Endothelial cell of umbilical vein (primary cell): Measurements from ENCODE around the gene HDAC4. TPM values are rescaled to one million over a fixed set of nuclear protein-coding genes. Genes with fewer than 3 reads are reported as not detected.

Experiments
- BruUV-seq: library from RNA; stranded (reverse); fragments of 400-500 nt; replicated peaks from 2 replicates; lab custom pipeline; 2021; lab: Mats Ljungman, UMichigan
- CTCF ChIA-PET: fragments of 300-600, 350-600 bp; sonication (Branson Sonifier 250); formaldehyde crosslinking; loops from one replicate; lab custom pipeline; 2021; ENCODE audit warnings: antibody characterized with exemption, inconsistent platforms; lab: Charles Lee
- POLR2A ChIA-PET: fragments of 300-600, 350-600 bp; sonication (Branson Sonifier 250); formaldehyde crosslinking; loops from one replicate; lab custom pipeline; 2021; ENCODE audit warnings: antibody characterized with exemption, inconsistent platforms; lab: Charles Lee
- DNase-seq: peaks from one replicate; pipeline ENCODE4 v3.0.0-alpha.2; 2011; ENCODE audit warnings: low read depth, low spot score
- FAIRE-seq: peaks from 2 replicates; lab custom pipeline; 2011; peaks lifted over from hg19 to GRCh38; lab: Jason Lieb, UNC
- H2AFZ ChIP-seq: 2 replicates; pipeline ENCODE4 v1.6.0; 2012; ENCODE audit warnings: low read depth, low read length, control low read depth, inconsistent platforms
- H3K27ac ChIP-seq: 2 replicates; pipeline ENCODE4 v1.5.1; 2011; ENCODE audit warnings: low read depth, mild to moderate bottlenecking, control low read depth, low read length, moderate library complexity; ENCODE audit not compliant: insufficient read depth
- H3K27me3 ChIP-seq, 2 experiments: 2 replicates each; pipeline versions ENCODE4 v1.6.0 to v1.6.1; 2011; ENCODE audit warnings: low read length in 2 of 2, mixed read lengths in 1 of 2; ENCODE audit not compliant: control insufficient read depth in 2 of 2, insufficient read depth in 2 of 2
- H3K36me3 ChIP-seq, 2 experiments: 2 replicates in 1 of 2; 3 replicates in 1 of 2; pipeline ENCODE4 v1.5.1; 2011; ENCODE audit warnings: low read length in 2 of 2, mild to moderate bottlenecking in 1 of 2, moderate library complexity in 1 of 2; ENCODE audit not compliant: control insufficient read depth in 2 of 2, insufficient read depth in 2 of 2; ENCODE audit errors: extremely low read depth in 1 of 2
- H3K4me1 ChIP-seq: 3 replicates; pipeline ENCODE4 v1.5.1; 2011; ENCODE audit warnings: mild to moderate bottlenecking, low read length; ENCODE audit not compliant: control insufficient read depth, insufficient read depth; ENCODE audit errors: extremely low read depth
- H3K4me2 ChIP-seq: 2 replicates; pipeline ENCODE4 v1.6.1; 2011; ENCODE audit warnings: low read length, control low read depth, mixed read lengths; ENCODE audit not compliant: insufficient read depth
- H3K4me3 ChIP-seq, 3 experiments: fragments of 200-600 bp in 1 of 3; sonication (generic), shearing (Covaris generic) in 1 of 3; replicated peaks in 1 of 3; 2 replicates each; pipeline ENCODE4 v1.5.1; 2011 to 2016; ENCODE audit warnings: control low read depth in 3 of 3, low read length in 3 of 3, mild to moderate bottlenecking in 2 of 3, inconsistent platforms in 1 of 3, low read depth in 1 of 3, moderate library complexity in 1 of 3; ENCODE audit not compliant: insufficient read depth in 1 of 3
- H3K79me2 ChIP-seq: 2 replicates; pipeline ENCODE4 v1.6.0; 2012; ENCODE audit warnings: low read length, inconsistent platforms; ENCODE audit not compliant: control insufficient read depth, insufficient read depth
- H3K9ac ChIP-seq: replicated peaks from 2 replicates; pipeline ENCODE3; 2011; ENCODE audit warnings: low read length, control low read depth; ENCODE audit not compliant: insufficient read depth; ENCODE audit errors: extremely low read depth
- H3K9me1 ChIP-seq: replicated peaks from 3 replicates; pipeline ENCODE4 v1.6.0; 2011; ENCODE audit warnings: mild to moderate bottlenecking, low read length; ENCODE audit not compliant: control insufficient read depth, insufficient read depth; ENCODE audit errors: extremely low read depth
- H3K9me3 ChIP-seq: replicated peaks from 2 replicates; pipeline ENCODE4 v1.5.1; 2012; ENCODE audit warnings: low read length, inconsistent platforms; ENCODE audit not compliant: control insufficient read depth, insufficient read depth
- H4K20me1 ChIP-seq: replicated peaks from 2 replicates; pipeline ENCODE3; 2011; ENCODE audit warnings: mild to moderate bottlenecking, low read length; ENCODE audit not compliant: control insufficient read depth, insufficient read depth; ENCODE audit errors: extremely low read depth
- EZH2 ChIP-seq: IDR thresholded peaks from 2 replicates; pipeline ENCODE4 v1.6.1; 2012; ENCODE audit warnings: borderline replicate concordance, low read depth, mild to moderate bottlenecking, moderate library complexity, low read length, inconsistent platforms; ENCODE audit not compliant: severe bottlenecking
- FOS ChIP-seq: IDR thresholded peaks from 2 replicates; pipeline ENCODE4 v1.6.1; 2011; ENCODE audit warnings: mild to moderate bottlenecking, low read length, moderate library complexity, borderline replicate concordance; ENCODE audit not compliant: insufficient read depth
- GATA2 ChIP-seq: IDR thresholded peaks from 2 replicates; pipeline ENCODE4 v1.7.0; 2011; ENCODE audit warnings: low read depth, mild to moderate bottlenecking, moderate library complexity, mixed read lengths, low read length; ENCODE audit not compliant: insufficient read length, insufficient read depth
- JUN ChIP-seq: IDR thresholded peaks from 2 replicates; pipeline ENCODE4 v1.6.1; 2011; ENCODE audit warnings: borderline replicate concordance, low read depth; ENCODE audit not compliant: insufficient read length, insufficient read depth
- MYC ChIP-seq: IDR thresholded peaks from one replicate; pipeline ENCODE4 v1.6.1; 2011; ENCODE audit warnings: mild to moderate bottlenecking, low read depth, low read length
- POLR2A ChIP-seq: IDR thresholded peaks from 2 replicates; pipeline ENCODE4 v1.6.1; 2012; ENCODE audit warnings: low read depth, mild to moderate bottlenecking, control low read depth, low read length
- POLR2AphosphoS5 ChIP-seq: IDR thresholded peaks from 2 replicates; pipeline ENCODE4 v1.6.1; 2012; ENCODE audit warnings: low read depth, mild to moderate bottlenecking, control low read depth, low read length, moderate library complexity; ENCODE audit not compliant: insufficient read depth
- dilution Hi-C: fragments of 300-500 bp; cut with MboI; formaldehyde crosslinking; loops from one replicate; pipeline ENCODE4 v1.15.0; 2019; ENCODE audit warnings: low sequenced_read_pairs; ENCODE audit not compliant: extremely low pct_ligation_motif_present
- intact Hi-C: fragments of 100-400 bp; cut with micrococcal nuclease; formaldehyde crosslinking; loops from one replicate; pipeline ENCODE4 v1.10.0; 2022
- polyA plus RNA-seq, 4 experiments: library from polyadenylated mRNA; depleted of rRNA in 3 of 4; stranded (reverse) in 3 of 4; unstranded in 1 of 4; fragments of >200 nt; gene quantifications; 2 replicates each; pipeline versions ENCODE4 v1.2.1 to v1.2.3, GENCODE V29; 2011 to 2012; ENCODE audit warnings: missing spikeins in 1 of 4
- total RNA-seq: library from RNA; stranded (reverse); gene quantifications from 2 replicates; pipeline ENCODE4 v1.2.3, GENCODE V29; 2021
- TF ChIP-seq, protein P1 (sequence below), 2 donors: IDR thresholded peaks; 1 replicate in 1 of 2; 2 replicates in 1 of 2; pipeline ENCODE4 v1.5.1; 2011; ENCODE audit warnings: low read length in 2 of 2, mild to moderate bottlenecking in 2 of 2, moderate library complexity in 2 of 2, control low read depth in 1 of 2, inconsistent platforms in 1 of 2, low read depth in 1 of 2; ENCODE audit not compliant: insufficient read depth in 1 of 2; ENCODE audit errors: extremely low read depth in 1 of 2
- TF ChIP-seq, protein P2 (sequence below): IDR thresholded peaks from 2 replicates; pipeline ENCODE4 v1.6.1; 2011; ENCODE audit not compliant: insufficient read depth, insufficient read length

The HDAC4 gene
- total and polyA plus RNA-seq, 2 donors (not counting 3 experiments of a cell fraction or from before 2014, with no cell fraction given), result 13.4 to 33.0 TPM

DNA sequence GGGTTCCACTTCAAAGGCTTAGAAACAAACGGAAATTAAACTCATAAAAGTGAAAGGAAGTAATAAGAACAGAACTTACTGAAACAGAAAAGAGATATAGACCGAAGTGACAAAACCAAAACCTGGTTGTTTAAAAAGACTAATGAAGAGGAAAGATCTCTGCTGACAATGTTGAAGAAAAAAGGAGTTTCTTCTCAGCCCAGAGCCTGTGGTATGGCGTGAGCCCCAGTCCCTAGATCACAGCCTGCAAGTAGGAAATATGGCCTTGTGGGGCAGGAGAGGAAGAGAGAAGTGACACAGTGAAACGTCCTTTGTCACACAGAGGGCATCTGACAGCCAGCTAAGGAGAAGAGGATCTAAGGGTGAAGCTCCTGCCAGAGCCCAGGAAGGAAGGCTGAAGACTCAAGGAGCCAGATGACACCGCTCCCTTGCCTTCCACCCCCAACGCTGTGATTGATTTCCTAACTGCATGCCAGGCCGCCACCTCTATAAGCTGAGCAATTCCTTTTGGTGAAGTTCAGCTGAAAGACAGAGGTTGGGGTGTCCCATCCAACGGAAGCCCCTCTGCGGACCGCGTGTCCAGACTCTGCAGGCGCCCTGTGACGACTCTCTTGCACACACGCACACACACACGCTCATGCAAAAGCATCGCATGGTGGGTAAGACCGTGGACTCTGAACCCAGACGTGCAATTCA, 141.1 kb downstream of the HDAC4 start:
- BruUV-seq, result no TSS peak
- no peak overlapping the region for H3K4me2 ChIP-seq
- H3K9me3 ChIP-seq, result no peaks in the 10 kb centered on the region
- H3K36me3 ChIP-seq, result no peaks in the 10 kb centered on the region
- TF ChIP-seq JUN, result no peak
- TF ChIP-seq POLR2A, result no peak
- no peak for TF ChIP-seq POLR2AphosphoS5
- no peak for TF ChIP-seq FOS
- TF ChIP-seq, protein P1, sequence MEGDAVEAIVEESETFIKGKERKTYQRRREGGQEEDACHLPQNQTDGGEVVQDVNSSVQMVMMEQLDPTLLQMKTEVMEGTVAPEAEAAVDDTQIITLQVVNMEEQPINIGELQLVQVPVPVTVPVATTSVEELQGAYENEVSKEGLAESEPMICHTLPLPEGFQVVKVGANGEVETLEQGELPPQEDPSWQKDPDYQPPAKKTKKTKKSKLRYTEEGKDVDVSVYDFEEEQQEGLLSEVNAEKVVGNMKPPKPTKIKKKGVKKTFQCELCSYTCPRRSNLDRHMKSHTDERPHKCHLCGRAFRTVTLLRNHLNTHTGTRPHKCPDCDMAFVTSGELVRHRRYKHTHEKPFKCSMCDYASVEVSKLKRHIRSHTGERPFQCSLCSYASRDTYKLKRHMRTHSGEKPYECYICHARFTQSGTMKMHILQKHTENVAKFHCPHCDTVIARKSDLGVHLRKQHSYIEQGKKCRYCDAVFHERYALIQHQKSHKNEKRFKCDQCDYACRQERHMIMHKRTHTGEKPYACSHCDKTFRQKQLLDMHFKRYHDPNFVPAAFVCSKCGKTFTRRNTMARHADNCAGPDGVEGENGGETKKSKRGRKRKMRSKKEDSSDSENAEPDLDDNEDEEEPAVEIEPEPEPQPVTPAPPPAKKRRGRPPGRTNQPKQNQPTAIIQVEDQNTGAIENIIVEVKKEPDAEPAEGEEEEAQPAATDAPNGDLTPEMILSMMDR (IDR thresholded peaks at IDR 0.05; ENCODE audit: extremely low read depth in 1 of 2, insufficient read depth in 1 of 2, low read depth in 1 of 2, low read length in 2 of 2), result no peak
- no peak for TF ChIP-seq MYC
- no peak for TF ChIP-seq EZH2
- TF ChIP-seq, protein P2, sequence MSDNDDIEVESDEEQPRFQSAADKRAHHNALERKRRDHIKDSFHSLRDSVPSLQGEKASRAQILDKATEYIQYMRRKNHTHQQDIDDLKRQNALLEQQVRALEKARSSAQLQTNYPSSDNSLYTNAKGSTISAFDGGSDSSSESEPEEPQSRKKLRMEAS, result no peak
- no peak for TF ChIP-seq GATA2
- no peak overlapping the region for H3K9ac ChIP-seq
- dilution Hi-C loops (no loop called here), intact Hi-C loops (no loop called here)
- H2AFZ ChIP-seq, result no peak overlapping the region
- DNase-seq (no peak), FAIRE-seq (no peak)
- H3K9me1 ChIP-seq, result no peaks in the 10 kb centered on the region
- H3K4me3 ChIP-seq, result no peak overlapping the region
- H3K4me1 ChIP-seq, result peaks cover 10% of the 10 kb centered on the region
- ChIA-PET CTCF (no interaction called here), POLR2A (no interaction called here)
- H4K20me1 ChIP-seq, result no peaks in the 10 kb centered on the region
- no peaks in the 10 kb centered on the region for H3K27me3 ChIP-seq
- no peak overlapping the region for H3K27ac ChIP-seq
- no peaks in the 10 kb centered on the region for H3K79me2 ChIP-seq
